H9 (cell line): ENCODE results near the gene RNASEH2B. TPM values are rescaled to one million over a fixed set of nuclear protein-coding genes. Genes with fewer than 3 reads are reported as not detected.

Experiments used
- DNase-seq: peaks from one replicate; pipeline ENCODE4 v3.0.0-alpha.2; 2017
- H2AFZ ChIP-seq: one replicate; pipeline ENCODE4 v1.6.1; 2013; ENCODE audit warnings: mild to moderate bottlenecking, low read length, control low read depth, moderate library complexity
- H2AK5ac ChIP-seq: 2 replicates; pipeline ENCODE4 v1.6.1; 2013; ENCODE audit warnings: low read length, control low read depth, mixed read lengths; ENCODE audit not compliant: insufficient read length
- H2BK120ac ChIP-seq: one replicate; pipeline ENCODE4 v1.6.1; 2013; ENCODE audit warnings: low read depth, mild to moderate bottlenecking, low read length, control low read depth, inconsistent platforms; ENCODE audit not compliant: poor library complexity, severe bottlenecking
- H2BK12ac ChIP-seq: 2 replicates; pipeline ENCODE4 v1.6.1; 2013; ENCODE audit warnings: low read length, control low read depth, mixed read lengths, low read depth; ENCODE audit not compliant: insufficient read length
- H2BK15ac ChIP-seq: 2 replicates; pipeline ENCODE4 v1.6.1; 2013; ENCODE audit warnings: low read depth, low read length, control low read depth
- H2BK20ac ChIP-seq: one replicate; pipeline ENCODE4 v1.6.1; 2013; ENCODE audit warnings: low read depth, mild to moderate bottlenecking, low read length, control low read depth, inconsistent platforms; ENCODE audit not compliant: poor library complexity, severe bottlenecking
- H2BK5ac ChIP-seq: 2 replicates; pipeline ENCODE4 v1.6.1; 2013; ENCODE audit warnings: low read length, control low read depth, mixed read lengths; ENCODE audit not compliant: insufficient read length
- H3K14ac ChIP-seq: 2 replicates; pipeline ENCODE4 v1.6.1; 2013; ENCODE audit warnings: low read length, control low read depth; ENCODE audit not compliant: insufficient read depth
- H3K18ac ChIP-seq: 2 replicates; pipeline ENCODE4 v1.6.1; 2013; ENCODE audit warnings: low read depth, mild to moderate bottlenecking, mixed read lengths, low read length, control low read depth; ENCODE audit not compliant: insufficient read length
- H3K23ac ChIP-seq: 2 replicates; pipeline ENCODE4 v1.6.1; 2013; ENCODE audit warnings: low read length, control low read depth, mixed read lengths, low read depth; ENCODE audit not compliant: insufficient read length
- H3K23me2 ChIP-seq: 2 replicates; pipeline ENCODE4 v1.6.1; 2013; ENCODE audit warnings: low read depth, mild to moderate bottlenecking, mixed read lengths, low read length, control low read depth; ENCODE audit not compliant: insufficient read length, poor library complexity, severe bottlenecking
- H3K27ac ChIP-seq: 2 replicates; pipeline ENCODE4 v1.5.1; 2013; ENCODE audit warnings: low read length, control low read depth, mixed read lengths, low read depth; ENCODE audit not compliant: insufficient read length
- H3K27me3 ChIP-seq: 2 replicates; pipeline ENCODE4 v1.6.1; 2013; ENCODE audit warnings: low read length, control low read depth, inconsistent platforms; ENCODE audit not compliant: insufficient read depth
- H3K4ac ChIP-seq: 2 replicates; pipeline ENCODE4 v1.6.1; 2013; ENCODE audit warnings: low read depth, mild to moderate bottlenecking, control low read depth, inconsistent platforms, low read length, moderate library complexity
- H3K4me1 ChIP-seq: 2 replicates; pipeline ENCODE4 v1.6.1; 2013; ENCODE audit warnings: low read length, control low read depth, inconsistent platforms; ENCODE audit not compliant: insufficient read depth
- H3K4me2 ChIP-seq: 2 replicates; pipeline ENCODE4 v1.6.1; 2013; ENCODE audit warnings: low read length, control low read depth, mixed read lengths; ENCODE audit not compliant: insufficient read length, insufficient read depth
- H3K56ac ChIP-seq: 2 replicates; pipeline ENCODE4 v1.6.1; 2013; ENCODE audit warnings: low read depth, mild to moderate bottlenecking, mixed read lengths, low read length, control low read depth; ENCODE audit not compliant: insufficient read length
- H3K79me1 ChIP-seq: 2 replicates; pipeline ENCODE4 v1.6.1; 2013; ENCODE audit warnings: low read depth, mild to moderate bottlenecking, moderate library complexity, low read length, control low read depth, inconsistent platforms; ENCODE audit not compliant: insufficient read depth, poor library complexity, severe bottlenecking
- H3K79me2 ChIP-seq: 2 replicates; pipeline ENCODE4 v1.6.1; 2013; ENCODE audit warnings: low read length, control low read depth, inconsistent platforms; ENCODE audit not compliant: insufficient read depth
- H3K9ac ChIP-seq: 2 replicates; pipeline ENCODE4 v1.6.1; 2013; ENCODE audit warnings: low read length, control low read depth, mixed read lengths; ENCODE audit not compliant: insufficient read length; ENCODE audit errors: extremely low read depth
- H3K9me3 ChIP-seq: one replicate; pipeline ENCODE4 v1.6.1; 2013; ENCODE audit warnings: low read depth, low read length, inconsistent platforms; ENCODE audit not compliant: control insufficient read depth
- H3T11ph ChIP-seq: one replicate; pipeline ENCODE4 v1.6.1; 2013; ENCODE audit warnings: mild to moderate bottlenecking, low read length, control low read depth, inconsistent platforms
- H4K20me1 ChIP-seq: one replicate; pipeline ENCODE4 v1.6.1; 2013; ENCODE audit not compliant: control insufficient read depth, insufficient read length, insufficient read depth
- H4K5ac ChIP-seq: 2 replicates; pipeline ENCODE4 v1.6.1; 2013; ENCODE audit warnings: low read depth, mild to moderate bottlenecking, mixed read lengths, low read length, control low read depth; ENCODE audit not compliant: insufficient read length
- H4K8ac ChIP-seq: replicated peaks from 2 replicates; pipeline ENCODE4 v1.6.1; 2013; ENCODE audit warnings: low read length, control low read depth, mixed read lengths, low read depth; ENCODE audit not compliant: insufficient read length
- H4K91ac ChIP-seq: 2 replicates; pipeline ENCODE4 v1.6.1; 2013; ENCODE audit warnings: low read depth, mild to moderate bottlenecking, moderate library complexity, mixed read lengths, low read length, control low read depth; ENCODE audit not compliant: insufficient read length
- H3K27ac Mint-ChIP-seq, 3 experiments: 2 replicates in 2 of 3; 3 replicates in 1 of 3; pipeline ENCODE4 v1.8.0; 2020 to 2021; ENCODE audit warnings: mixed read lengths in 3 of 3, mild to moderate bottlenecking in 1 of 3, moderate library complexity in 1 of 3
- H3K27me3 Mint-ChIP-seq: 2 replicates; pipeline ENCODE4 v1.8.0; 2021; ENCODE audit warnings: low read depth, mild to moderate bottlenecking, moderate library complexity, mixed read lengths
- H3K36me3 Mint-ChIP-seq, 3 experiments: 2 replicates in 2 of 3; 3 replicates in 1 of 3; pipeline ENCODE4 v1.8.0; 2020 to 2021; ENCODE audit warnings: low read depth in 3 of 3, mixed read lengths in 3 of 3; ENCODE audit not compliant: insufficient read depth in 1 of 3
- H3K4me1 Mint-ChIP-seq, 2 experiments: 2 replicates each; pipeline ENCODE4 v1.8.0; 2020; ENCODE audit warnings: mixed read lengths in 2 of 2
- H3K4me3 Mint-ChIP-seq, 2 experiments: 2 replicates in 1 of 2; 3 replicates in 1 of 2; pipeline ENCODE4 v1.8.0; 2020 to 2021; ENCODE audit warnings: mild to moderate bottlenecking in 2 of 2, mixed read lengths in 2 of 2, moderate library complexity in 1 of 2
- H3K9me3 Mint-ChIP-seq, 2 experiments: 2 replicates in 1 of 2; 3 replicates in 1 of 2; pipeline ENCODE4 v1.8.0; 2020; ENCODE audit warnings: mild to moderate bottlenecking in 2 of 2, mixed read lengths in 2 of 2, moderate library complexity in 1 of 2
- WGBS: extraction: QIAGEN DNeasy Blood & Tissue Kit; methylation state at CpG from one replicate; pipeline ENCODE4 v1.1.7; 2013; ENCODE audit warnings: missing lambda C conversion rate, low lambda C conversion rate, mixed read lengths; ENCODE audit not compliant: insufficient read length; ENCODE audit errors: extremely low coverage; 5-methylcytosine and 5-hydroxymethylcytosine counted together
- total RNA-seq: library from RNA; stranded (reverse); gene quantifications from 2 replicates; pipeline ENCODE4 v1.2.1, GENCODE V29; 2021
- TF ChIP-seq, protein P1 (sequence below): fragments of 200-600 bp; sonication (generic); conservative IDR thresholded peaks from 3 replicates; pipeline ENCODE4 v1.8.0; 2021; ENCODE audit warnings: antibody characterized with exemption, mild to moderate bottlenecking

Gene RNASEH2B
- total RNA-seq, 1 experiment from 2014 or later = 53.9 TPM

- Histone ChIP-seq H3K9me3 (no peaks in the 10 kb centered on the region), H4K91ac (no peak overlapping the region), H3K27ac (no peak overlapping the region), H3K23ac (no peak overlapping the region), H3K14ac (no peak overlapping the region), H3K56ac (no peak overlapping the region), H3K4me1 (peaks cover 13% of the 10 kb centered on the region; the same call in 1 of the 2 replicates), H4K8ac (no peak overlapping the region), H3K27me3 (no peaks in the 10 kb centered on the region), H2BK120ac (no peak overlapping the region), H3T11ph (no peak overlapping the region), H2AK5ac (no peak overlapping the region), H2BK5ac (no peak overlapping the region), H3K4ac (no peak overlapping the region), H2BK20ac (no peak overlapping the region), H2AFZ (no peak overlapping the region), H3K4me2 (no peak overlapping the region), H3K79me1 (no peaks in the 10 kb centered on the region), H3K79me2 (no peaks in the 10 kb centered on the region), H3K18ac (no peak overlapping the region), H2BK15ac (no peak overlapping the region), H3K9ac (no peak overlapping the region), H4K20me1 (no peaks in the 10 kb centered on the region), H4K5ac (no peak overlapping the region), H2BK12ac (no peak overlapping the region), H3K23me2 (no peaks in the 10 kb centered on the region)
- Mint-ChIP-seq H3K27me3 (0 out of 2 replicates have a peak, but pooled peaks cover 2% of the 10 kb centered on the region), H3K9me3 (no peaks in the 10 kb centered on the region), H3K36me3 (no peaks in the 10 kb centered on the region), H3K4me1 (peaks cover 31 to 33% of the 10 kb centered on the region in 2 experiments), H3K4me3 (no peak overlapping the region), H3K27ac (no peak overlapping the region)
- DNase-seq = no peak
- no CpG with 5 or more reads among the region's 2 CpGs for WGBS
- TF ChIP-seq, protein P1, sequence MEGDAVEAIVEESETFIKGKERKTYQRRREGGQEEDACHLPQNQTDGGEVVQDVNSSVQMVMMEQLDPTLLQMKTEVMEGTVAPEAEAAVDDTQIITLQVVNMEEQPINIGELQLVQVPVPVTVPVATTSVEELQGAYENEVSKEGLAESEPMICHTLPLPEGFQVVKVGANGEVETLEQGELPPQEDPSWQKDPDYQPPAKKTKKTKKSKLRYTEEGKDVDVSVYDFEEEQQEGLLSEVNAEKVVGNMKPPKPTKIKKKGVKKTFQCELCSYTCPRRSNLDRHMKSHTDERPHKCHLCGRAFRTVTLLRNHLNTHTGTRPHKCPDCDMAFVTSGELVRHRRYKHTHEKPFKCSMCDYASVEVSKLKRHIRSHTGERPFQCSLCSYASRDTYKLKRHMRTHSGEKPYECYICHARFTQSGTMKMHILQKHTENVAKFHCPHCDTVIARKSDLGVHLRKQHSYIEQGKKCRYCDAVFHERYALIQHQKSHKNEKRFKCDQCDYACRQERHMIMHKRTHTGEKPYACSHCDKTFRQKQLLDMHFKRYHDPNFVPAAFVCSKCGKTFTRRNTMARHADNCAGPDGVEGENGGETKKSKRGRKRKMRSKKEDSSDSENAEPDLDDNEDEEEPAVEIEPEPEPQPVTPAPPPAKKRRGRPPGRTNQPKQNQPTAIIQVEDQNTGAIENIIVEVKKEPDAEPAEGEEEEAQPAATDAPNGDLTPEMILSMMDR = no peak
These were observed 15.1 kb upstream of the RNASEH2B start for GRCh38 chr13:50894504-50894903.
